ENCODE results near the gene DLEU7. TPM values are rescaled to one million over a fixed set of nuclear protein-coding genes. Genes with fewer than 3 reads are reported as not detected.

The DLEU7 gene
- total RNA-seq, 1 experiment from 2014 or later: 3.6 TPM

DNA sequence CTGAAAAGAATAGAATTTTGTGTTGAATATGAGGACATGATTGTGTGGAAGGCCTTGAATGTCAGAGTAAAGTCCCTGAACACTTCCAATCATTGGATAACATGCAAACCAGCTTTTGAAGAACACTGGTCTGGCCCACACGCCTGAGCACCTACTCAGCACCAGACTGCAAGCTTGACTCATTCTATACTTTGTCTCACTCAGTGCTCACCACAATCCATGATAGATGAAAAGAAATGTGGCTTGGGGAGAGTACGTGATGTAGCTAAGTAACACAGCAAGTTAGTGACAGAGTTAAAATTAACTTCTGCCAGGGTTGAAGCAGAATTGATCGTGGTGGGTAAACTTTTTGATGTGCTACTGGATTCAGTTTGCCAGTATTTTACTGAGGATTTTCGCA, 12.0 kb downstream of the DLEU7 start:
- Mint-ChIP-seq H3K27ac (no peak overlapping the region), H3K27me3 (ENCODE audit: low read depth) (peaks cover 26% of the 10 kb centered on the region), H3K4me3 (no peak overlapping the region), H3K9me3 (peaks cover 27% of the 10 kb centered on the region), H3K4me1 (no peaks in the 10 kb centered on the region), H3K36me3 (peaks cover 42% of the 10 kb centered on the region)
- ChIA-PET CTCF (no interaction called here), POLR2A (no interaction called here)
- TF ChIP-seq, protein P1, sequence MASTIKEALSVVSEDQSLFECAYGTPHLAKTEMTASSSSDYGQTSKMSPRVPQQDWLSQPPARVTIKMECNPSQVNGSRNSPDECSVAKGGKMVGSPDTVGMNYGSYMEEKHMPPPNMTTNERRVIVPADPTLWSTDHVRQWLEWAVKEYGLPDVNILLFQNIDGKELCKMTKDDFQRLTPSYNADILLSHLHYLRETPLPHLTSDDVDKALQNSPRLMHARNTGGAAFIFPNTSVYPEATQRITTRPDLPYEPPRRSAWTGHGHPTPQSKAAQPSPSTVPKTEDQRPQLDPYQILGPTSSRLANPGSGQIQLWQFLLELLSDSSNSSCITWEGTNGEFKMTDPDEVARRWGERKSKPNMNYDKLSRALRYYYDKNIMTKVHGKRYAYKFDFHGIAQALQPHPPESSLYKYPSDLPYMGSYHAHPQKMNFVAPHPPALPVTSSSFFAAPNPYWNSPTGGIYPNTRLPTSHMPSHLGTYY (CRISPR knock-in tag; IDR thresholded peaks at IDR 0.05): no peak
- TF ChIP-seq ZNF219 (CRISPR knock-in tag; IDR thresholded peaks at IDR 0.05; ENCODE audit: borderline replicate concordance) (no peak), TCF7 (CRISPR knock-in tag; IDR thresholded peaks at IDR 0.05; ENCODE audit: low read depth) (no peak), E2F5 (CRISPR knock-in tag; IDR thresholded peaks at IDR 0.05) (no peak), GTF2I (CRISPR knock-in tag; conservative IDR thresholded peaks at IDR 0.05) (no peak), ZNF138 (CRISPR knock-in tag; conservative IDR thresholded peaks at IDR 0.05) (no peak), ZNF671 (CRISPR knock-in tag; IDR thresholded peaks at IDR 0.05) (no peak), PRRX2 (CRISPR knock-in tag; IDR thresholded peaks at IDR 0.05) (no peak), IRF2 (CRISPR knock-in tag; IDR thresholded peaks at IDR 0.05; ENCODE audit: borderline replicate concordance, low read depth) (no peak), TEAD1 (CRISPR knock-in tag; IDR thresholded peaks at IDR 0.05) (no peak), ZNF396 (CRISPR knock-in tag; IDR thresholded peaks at IDR 0.05; ENCODE audit: borderline replicate concordance) (no peak), SP1 (CRISPR knock-in tag; conservative IDR thresholded peaks at IDR 0.05) (no peak), EMX1 (CRISPR knock-in tag; IDR thresholded peaks at IDR 0.05) (no peak), CREM (CRISPR knock-in tag; IDR thresholded peaks at IDR 0.05) (no peak), ELF4 (CRISPR knock-in tag; IDR thresholded peaks at IDR 0.05; ENCODE audit: low read depth) (no peak), NR3C1 (CRISPR knock-in tag; conservative IDR thresholded peaks at IDR 0.05; ENCODE audit: low read depth) (no peak)
- TF ChIP-seq, protein P2, sequence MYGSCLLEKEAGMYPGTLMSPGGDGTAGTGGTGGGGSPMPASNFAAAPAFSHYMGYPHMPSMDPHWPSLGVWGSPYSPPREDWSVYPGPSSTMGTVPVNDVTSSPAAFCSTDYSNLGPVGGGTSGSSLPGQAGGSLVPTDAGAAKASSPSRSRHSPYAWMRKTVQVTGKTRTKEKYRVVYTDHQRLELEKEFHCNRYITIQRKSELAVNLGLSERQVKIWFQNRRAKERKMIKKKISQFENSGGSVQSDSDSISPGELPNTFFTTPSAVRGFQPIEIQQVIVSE (CRISPR knock-in tag; IDR thresholded peaks at IDR 0.05; ENCODE audit: borderline replicate concordance): no peak
- TF ChIP-seq, protein P3, sequence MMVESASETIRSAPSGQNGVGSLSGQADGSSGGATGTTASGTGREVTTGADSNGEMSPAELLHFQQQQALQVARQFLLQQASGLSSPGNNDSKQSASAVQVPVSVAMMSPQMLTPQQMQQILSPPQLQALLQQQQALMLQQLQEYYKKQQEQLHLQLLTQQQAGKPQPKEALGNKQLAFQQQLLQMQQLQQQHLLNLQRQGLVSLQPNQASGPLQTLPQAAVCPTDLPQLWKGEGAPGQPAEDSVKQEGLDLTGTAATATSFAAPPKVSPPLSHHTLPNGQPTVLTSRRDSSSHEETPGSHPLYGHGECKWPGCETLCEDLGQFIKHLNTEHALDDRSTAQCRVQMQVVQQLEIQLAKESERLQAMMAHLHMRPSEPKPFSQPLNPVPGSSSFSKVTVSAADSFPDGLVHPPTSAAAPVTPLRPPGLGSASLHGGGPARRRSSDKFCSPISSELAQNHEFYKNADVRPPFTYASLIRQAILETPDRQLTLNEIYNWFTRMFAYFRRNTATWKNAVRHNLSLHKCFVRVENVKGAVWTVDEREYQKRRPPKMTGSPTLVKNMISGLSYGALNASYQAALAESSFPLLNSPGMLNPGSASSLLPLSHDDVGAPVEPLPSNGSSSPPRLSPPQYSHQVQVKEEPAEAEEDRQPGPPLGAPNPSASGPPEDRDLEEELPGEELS (CRISPR knock-in tag; IDR thresholded peaks at IDR 0.05): no peak
- no peak for DNase-seq (ENCODE audit: low spot score)
- ATAC-seq: no peak

- POLR2A ChIA-PET: no interaction called here
- H3K27ac Mint-ChIP-seq: no peak overlapping the region
- ATAC-seq (no peak), DNase-seq (ENCODE audit: low spot score) (no peak)
- CTCF ChIA-PET: no interaction called here
- no peak overlapping the region for H3K4me3 Mint-ChIP-seq
- H3K4me1 Mint-ChIP-seq: 0 out of 2 replicates have a peak, but pooled peaks cover 2% of the 10 kb centered on the region
- peaks cover 36% of the 10 kb centered on the region for H3K27me3 Mint-ChIP-seq (ENCODE audit: low read depth)
- H3K9me3 Mint-ChIP-seq: peaks cover 24% of the 10 kb centered on the region
- H3K36me3 Mint-ChIP-seq: peaks cover 30% of the 10 kb centered on the region
- no peak for TF ChIP-seq IRF1 (CRISPR knock-in tag; IDR thresholded peaks at IDR 0.05)
- TF ChIP-seq, protein P4, sequence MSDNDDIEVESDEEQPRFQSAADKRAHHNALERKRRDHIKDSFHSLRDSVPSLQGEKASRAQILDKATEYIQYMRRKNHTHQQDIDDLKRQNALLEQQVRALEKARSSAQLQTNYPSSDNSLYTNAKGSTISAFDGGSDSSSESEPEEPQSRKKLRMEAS (CRISPR knock-in tag; IDR thresholded peaks at IDR 0.05): no peak
- no peak for TF ChIP-seq E2F1 (CRISPR knock-in tag; IDR thresholded peaks at IDR 0.05)
- no peak for TF ChIP-seq ZNF423 (CRISPR knock-in tag; IDR thresholded peaks at IDR 0.05)
- no peak for TF ChIP-seq AR (CRISPR knock-in tag; IDR thresholded peaks at IDR 0.05)
- no peak for TF ChIP-seq ZNF416 (CRISPR knock-in tag; IDR thresholded peaks at IDR 0.05)
- TF ChIP-seq, protein P5, sequence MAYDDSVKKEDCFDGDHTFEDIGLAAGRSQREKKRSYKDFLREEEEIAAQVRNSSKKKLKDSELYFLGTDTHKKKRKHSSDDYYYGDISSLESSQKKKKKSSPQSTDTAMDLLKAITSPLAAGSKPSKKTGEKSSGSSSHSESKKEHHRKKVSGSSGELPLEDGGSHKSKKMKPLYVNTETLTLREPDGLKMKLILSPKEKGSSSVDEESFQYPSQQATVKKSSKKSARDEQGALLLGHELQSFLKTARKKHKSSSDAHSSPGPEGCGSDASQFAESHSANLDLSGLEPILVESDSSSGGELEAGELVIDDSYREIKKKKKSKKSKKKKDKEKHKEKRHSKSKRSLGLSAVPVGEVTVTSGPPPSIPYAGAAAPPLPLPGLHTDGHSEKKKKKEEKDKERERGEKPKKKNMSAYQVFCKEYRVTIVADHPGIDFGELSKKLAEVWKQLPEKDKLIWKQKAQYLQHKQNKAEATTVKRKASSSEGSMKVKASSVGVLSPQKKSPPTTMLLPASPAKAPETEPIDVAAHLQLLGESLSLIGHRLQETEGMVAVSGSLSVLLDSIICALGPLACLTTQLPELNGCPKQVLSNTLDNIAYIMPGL (CRISPR knock-in tag; IDR thresholded peaks at IDR 0.05): no peak
- no peak for TF ChIP-seq ZBTB21 (CRISPR knock-in tag; IDR thresholded peaks at IDR 0.05; ENCODE audit: borderline replicate concordance)
Measured at GRCh38 chr13:50829896-50830295, 13.6 kb downstream of the DLEU7 start.
